Measurements from ENCODE around the gene PRR12.

DNA sequence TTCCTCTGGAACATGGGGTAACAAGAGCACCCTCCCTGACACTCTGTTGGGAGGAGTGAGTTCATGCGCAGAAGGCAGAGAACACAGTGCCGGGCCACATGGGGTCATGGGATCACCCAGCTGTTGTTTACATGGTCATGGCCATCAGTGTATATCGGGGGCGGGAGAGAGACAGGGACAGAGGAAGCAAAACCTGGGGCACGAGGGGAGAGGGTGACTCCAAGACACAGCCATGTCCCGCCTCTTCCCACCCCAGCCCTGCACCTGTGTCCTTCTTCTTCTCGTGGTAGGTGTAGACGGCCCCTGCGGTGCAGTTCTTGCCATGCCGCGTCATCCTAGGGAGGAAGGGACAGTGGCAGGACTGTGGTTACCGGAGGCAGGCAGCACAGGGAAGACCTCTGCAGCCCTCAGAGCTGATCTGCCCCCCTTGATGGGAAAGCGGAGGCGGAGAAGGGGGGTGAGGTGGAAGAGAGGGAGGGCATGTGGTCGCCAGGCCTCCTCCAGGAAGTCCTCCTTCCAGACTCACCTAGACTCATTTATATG is 30.6 kb upstream of the PRR12 start:
- TF ChIP-seq, protein P1, sequence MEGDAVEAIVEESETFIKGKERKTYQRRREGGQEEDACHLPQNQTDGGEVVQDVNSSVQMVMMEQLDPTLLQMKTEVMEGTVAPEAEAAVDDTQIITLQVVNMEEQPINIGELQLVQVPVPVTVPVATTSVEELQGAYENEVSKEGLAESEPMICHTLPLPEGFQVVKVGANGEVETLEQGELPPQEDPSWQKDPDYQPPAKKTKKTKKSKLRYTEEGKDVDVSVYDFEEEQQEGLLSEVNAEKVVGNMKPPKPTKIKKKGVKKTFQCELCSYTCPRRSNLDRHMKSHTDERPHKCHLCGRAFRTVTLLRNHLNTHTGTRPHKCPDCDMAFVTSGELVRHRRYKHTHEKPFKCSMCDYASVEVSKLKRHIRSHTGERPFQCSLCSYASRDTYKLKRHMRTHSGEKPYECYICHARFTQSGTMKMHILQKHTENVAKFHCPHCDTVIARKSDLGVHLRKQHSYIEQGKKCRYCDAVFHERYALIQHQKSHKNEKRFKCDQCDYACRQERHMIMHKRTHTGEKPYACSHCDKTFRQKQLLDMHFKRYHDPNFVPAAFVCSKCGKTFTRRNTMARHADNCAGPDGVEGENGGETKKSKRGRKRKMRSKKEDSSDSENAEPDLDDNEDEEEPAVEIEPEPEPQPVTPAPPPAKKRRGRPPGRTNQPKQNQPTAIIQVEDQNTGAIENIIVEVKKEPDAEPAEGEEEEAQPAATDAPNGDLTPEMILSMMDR (IDR thresholded peaks at IDR 0.05), result no peak
- TF ChIP-seq POLR2A (IDR thresholded peaks at IDR 0.05), result no peak
